HG02759 (cell line): ENCODE data around the gene FBLIM1.

ENCODE experiments used
- ATAC-seq: cut with Tn5 transposase; IDR thresholded peaks from one replicate; pipeline ENCODE4 v1.9.1; 2021; ENCODE audit warnings: mild to moderate bottlenecking, moderate library complexity; ENCODE audit not compliant: unreplicated experiment

The FBLIM1 gene

DNA sequence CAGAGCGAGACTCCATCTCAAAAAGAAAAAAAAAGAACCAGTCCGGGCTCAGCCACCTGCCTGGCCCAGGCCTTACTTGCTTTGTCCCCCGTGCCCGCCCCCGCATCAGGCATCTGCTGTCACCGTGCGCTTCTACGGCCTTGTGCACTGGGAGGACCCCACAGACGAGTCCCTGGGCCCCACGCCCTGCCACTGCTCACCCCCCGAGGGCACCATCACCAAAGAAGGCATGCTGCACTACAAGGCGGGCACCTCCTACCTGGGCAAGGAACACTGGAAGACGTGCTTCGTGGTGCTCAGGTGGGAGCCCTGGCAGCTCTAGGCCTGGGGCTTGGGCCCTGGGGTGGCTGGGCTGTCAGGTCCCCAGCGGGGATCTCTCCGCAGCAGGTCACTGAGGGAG lies 28.2 kb upstream of the FBLIM1 start:
- no peak for ATAC-seq

- ATAC-seq, result no peak
These were observed 27.7 kb upstream of the FBLIM1 start for GRCh38 chr1:15730936-15731335.

DNA sequence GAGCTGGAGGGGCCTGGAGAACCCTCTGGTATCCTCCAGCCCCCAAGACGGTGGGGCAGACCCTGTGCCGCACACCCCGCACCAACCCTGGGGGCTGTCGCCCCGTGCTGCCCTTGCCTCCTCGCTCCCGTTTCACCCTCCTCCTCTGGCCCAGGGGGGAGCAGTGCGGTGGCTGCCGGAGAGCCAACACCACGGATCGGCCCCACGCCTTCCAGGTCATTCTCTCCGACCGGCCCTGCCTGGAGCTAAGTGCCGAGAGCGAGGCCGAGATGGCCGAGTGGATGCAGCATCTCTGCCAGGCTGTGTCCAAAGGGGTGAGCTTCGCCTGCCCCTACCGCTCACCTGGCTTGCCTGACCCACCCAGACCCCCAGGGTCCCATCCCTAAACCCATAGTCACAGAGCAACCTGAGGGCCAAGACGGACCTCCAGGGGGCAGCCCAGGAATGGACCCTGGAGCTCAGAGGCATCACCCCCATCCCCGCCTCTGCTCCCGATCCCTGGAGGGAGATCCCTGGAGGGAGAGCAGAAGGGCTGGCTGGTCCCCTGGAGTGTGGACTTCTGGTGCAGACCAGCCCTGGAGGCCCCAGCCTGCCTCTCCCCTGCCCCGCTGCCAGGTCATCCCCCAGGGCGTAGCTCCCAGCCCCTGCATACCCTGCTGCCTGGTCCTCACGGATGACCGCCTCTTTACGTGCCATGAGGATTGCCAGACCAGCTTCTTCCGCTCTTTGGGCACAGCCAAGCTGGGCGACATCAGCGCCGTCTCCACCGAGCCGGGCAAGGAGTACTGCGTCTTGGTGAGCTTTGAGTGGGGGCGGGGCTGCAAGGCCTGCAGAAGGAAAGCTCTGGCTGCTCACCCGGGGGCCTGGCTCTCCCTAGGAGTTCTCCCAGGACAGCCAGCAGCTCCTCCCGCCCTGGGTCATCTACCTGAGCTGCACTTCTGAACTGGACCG lies 26.6 kb upstream of the FBLIM1 start:
- ATAC-seq, result no peak

- no peak for ATAC-seq
These were observed 25.9 kb upstream of the FBLIM1 start for GRCh38 chr1:15732686-15733081.

GRCh38 chr1:15733218-15733725 lies 25.3 kb upstream of the FBLIM1 start:
- ATAC-seq, result no peak

- ATAC-seq, result no peak
These were observed 24.8 kb upstream of the FBLIM1 start for GRCh38 chr1:15733726-15734226.

- no peak for ATAC-seq
These were observed 24.3 kb upstream of the FBLIM1 start for GRCh38 chr1:15734296-15734695.

- ATAC-seq, result no peak
These were observed 23.7 kb upstream of the FBLIM1 start for GRCh38 chr1:15734901-15735300.

GRCh38 chr1:15735304-15736037 lies 23.1 kb upstream of the FBLIM1 start:
- no peak for ATAC-seq

DNA sequence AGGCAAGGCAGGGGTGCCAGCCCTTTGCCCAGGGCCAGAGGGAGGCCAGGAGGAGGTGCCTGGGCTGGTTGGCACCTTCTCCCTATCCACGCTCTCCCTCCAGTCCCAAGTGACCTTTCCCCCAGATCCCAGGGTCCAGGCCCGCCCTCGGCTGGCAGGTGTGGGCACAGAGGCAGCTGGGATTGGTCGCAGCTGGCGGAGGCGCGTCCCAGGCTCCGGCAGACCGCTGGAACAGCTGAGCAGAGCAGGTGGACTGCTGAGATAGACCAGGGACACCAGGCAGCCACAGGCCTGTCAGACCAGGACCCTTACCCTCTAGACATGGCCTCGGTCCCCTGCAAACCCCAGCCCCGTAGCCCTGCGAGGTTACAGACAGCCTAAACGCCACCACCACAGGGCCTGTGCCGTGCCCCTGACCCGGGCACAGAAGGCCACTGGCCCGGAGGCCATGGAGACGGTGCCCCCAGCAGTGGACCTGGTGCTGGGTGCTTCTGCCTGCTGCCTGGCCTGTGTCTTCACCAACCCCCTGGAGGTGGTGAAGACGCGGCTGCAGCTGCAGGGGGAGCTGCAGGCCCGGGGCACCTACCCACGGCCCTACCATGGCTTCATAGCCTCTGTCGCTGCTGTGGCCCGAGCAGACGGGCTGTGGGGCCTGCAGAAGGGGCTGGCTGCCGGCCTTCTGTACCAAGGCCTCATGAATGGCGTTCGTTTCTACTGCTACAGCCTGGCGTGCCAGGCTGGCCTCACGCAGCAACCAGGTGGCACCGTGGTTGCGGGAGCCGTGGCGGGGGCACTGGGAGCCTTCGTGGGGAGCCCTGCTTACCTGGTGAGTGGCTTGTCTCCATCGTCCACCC lies 22.3 kb upstream of the FBLIM1 start, which contains the start of gene SLC25A34:
SLC25A34 (plus strand) TSS at position 221 of the 854 bp plus-strand sequence; CDS start at position 449, 228 bp downstream.
- no peak for ATAC-seq

- ATAC-seq, result no peak
These were observed 21.7 kb upstream of the FBLIM1 start for GRCh38 chr1:15736892-15737261.

GRCh38 chr1:15737324-15738319 lies 21.0 kb upstream of the FBLIM1 start:
- ATAC-seq, result no peak

DNA sequence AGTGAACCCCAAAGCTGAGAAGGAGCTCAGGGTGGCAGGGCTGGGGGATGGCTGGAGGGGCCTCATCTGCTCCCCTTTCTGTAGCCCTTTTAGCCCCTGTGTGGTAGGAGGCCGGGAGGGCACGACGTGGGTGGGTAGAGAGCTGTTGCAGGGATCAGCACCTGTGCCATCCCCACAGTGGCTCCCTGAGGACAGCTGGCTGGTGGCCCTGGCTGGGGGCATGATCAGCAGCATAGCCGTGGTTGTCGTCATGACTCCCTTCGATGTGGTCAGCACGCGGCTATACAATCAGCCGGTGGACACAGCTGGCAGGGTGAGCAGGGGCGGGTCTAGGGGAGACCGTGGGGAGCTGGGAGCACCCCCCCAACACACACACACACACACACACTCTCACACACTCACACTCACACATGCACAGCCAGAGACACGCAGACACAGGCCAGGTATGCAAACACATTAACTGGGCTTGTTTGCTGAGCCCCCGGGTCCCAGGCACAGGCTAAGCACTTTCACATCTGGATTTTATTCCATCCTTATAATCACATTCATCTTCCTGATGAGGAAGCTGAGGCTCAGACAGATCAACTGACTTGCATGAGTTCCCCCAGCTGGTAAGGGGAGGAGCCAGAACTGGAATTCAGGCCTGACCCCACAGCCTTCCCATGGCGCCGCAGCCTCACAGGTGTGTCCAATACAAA lies 20.0 kb upstream of the FBLIM1 start:
- no peak for ATAC-seq

- no peak for ATAC-seq
These were observed 19.3 kb upstream of the FBLIM1 start for GRCh38 chr1:15739259-15739658.

DNA sequence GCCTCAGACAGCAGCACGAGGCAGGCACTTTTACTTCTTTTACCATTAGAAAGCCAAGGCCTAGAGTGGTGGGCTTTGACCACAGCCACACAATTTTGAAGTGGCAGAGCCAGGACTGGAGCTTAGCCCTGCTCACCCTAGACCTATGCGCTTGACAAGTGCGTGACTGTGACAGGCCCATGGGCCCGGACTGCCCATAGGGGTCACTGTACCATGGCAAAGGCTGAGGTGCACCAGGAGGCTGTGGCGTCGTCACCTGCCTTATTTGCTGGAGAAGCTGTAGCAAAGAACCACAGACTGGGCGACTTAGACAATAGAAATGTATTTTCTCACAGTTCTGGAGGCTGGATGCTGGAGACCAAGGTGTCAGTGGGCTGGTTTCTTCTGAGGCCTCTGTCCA lies 18.9 kb upstream of the FBLIM1 start:
- ATAC-seq, result no peak

GRCh38 chr1:15740924-15741850 lies 17.4 kb upstream of the FBLIM1 start:
- ATAC-seq, result no peak

- ATAC-seq, result no peak
These were observed 16.2 kb upstream of the FBLIM1 start, which contains the start of gene TMEM82 for GRCh38 chr1:15742339-15742801. TSS of gene TMEM82 (plus strand) at chr1:15742499. CDS start at chr1:15742560, 61 bp downstream.
